GM23338 (cell line): ENCODE measurements around the gene FOXN4.

Experiments
- EZH2 ChIP-seq: fragments of 200-600 bp; sonication (generic); IDR thresholded peaks from one replicate; pipeline ENCODE4 v1.8.0; 2017; ENCODE audit warnings: antibody characterized with exemption, mild to moderate bottlenecking, low read depth; ENCODE audit not compliant: unreplicated experiment
- EZH2phosphoT487 ChIP-seq: fragments of 200-600 bp; sonication (generic); IDR thresholded peaks from one replicate; pipeline ENCODE4 v1.8.1; 2018; ENCODE audit warnings: antibody characterized with exemption; ENCODE audit not compliant: unreplicated experiment
- JUNB ChIP-seq: IDR thresholded peaks from one replicate; pipeline ENCODE4 v1.6.1; 2016; ENCODE audit warnings: antibody characterized with exemption; ENCODE audit not compliant: unreplicated experiment
- POLR2AphosphoS5 ChIP-seq: IDR thresholded peaks from 2 replicates; pipeline ENCODE4 v1.6.1; 2016; ENCODE audit warnings: antibody characterized with exemption, low read depth
- ZNF331 ChIP-seq: fragments of 250-450 bp; sonication (Bioruptor Pico); IDR thresholded peaks from 2 replicates; pipeline ENCODE4 v1.5.0; 2020; ENCODE audit warnings: low read depth, mild to moderate bottlenecking, moderate library complexity
- TF ChIP-seq, protein P1 (sequence below), 2 experiments: fragments of 200-600 bp in 1 of 2; sonication (generic) in 1 of 2; conservative IDR thresholded peaks; 2 replicates each; pipeline versions ENCODE4 v1.5.1 to v1.6.1; 2016 to 2017; ENCODE audit warnings: antibody characterized with exemption in 2 of 2, low read depth in 2 of 2, mild to moderate bottlenecking in 2 of 2, moderate library complexity in 1 of 2
- TF ChIP-seq, protein P2 (sequence below): IDR thresholded peaks from one replicate; pipeline ENCODE4 v1.6.1; 2018; ENCODE audit warnings: antibody characterized with exemption; ENCODE audit not compliant: unreplicated experiment

DNA sequence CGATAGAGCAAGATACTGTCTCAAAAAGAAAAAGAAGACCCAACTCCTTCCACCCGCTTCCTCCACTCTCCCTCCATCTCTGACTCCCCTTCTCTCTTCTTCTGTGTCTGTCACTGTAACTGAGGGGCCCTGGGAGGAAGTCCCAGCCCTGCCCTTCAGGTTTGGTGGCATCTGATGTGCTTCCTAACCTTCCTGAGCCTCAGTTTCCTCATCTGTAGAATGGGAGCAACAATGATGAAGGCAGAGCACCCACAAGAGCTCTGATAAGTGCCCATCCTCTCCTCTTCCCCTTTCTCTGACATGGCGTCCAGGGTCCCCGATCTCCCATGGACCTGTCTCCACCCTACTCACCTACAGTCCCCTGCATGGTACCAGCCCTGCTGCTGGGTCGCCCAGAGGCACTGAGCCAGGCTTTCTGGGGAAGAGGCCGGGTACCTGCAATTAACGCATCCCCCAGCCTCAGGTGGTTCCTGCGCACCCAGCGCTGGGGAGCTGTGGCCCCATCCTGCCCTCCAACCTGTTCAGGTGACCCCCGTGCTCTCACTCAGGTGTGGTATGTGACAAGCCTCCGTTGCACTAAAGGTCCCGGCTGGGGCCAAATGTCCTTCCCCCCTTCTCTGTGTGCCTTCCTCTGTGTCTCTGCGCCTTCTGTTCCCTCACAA is 13.2 kb downstream of the FOXN4 start:
- TF ChIP-seq, protein P1, sequence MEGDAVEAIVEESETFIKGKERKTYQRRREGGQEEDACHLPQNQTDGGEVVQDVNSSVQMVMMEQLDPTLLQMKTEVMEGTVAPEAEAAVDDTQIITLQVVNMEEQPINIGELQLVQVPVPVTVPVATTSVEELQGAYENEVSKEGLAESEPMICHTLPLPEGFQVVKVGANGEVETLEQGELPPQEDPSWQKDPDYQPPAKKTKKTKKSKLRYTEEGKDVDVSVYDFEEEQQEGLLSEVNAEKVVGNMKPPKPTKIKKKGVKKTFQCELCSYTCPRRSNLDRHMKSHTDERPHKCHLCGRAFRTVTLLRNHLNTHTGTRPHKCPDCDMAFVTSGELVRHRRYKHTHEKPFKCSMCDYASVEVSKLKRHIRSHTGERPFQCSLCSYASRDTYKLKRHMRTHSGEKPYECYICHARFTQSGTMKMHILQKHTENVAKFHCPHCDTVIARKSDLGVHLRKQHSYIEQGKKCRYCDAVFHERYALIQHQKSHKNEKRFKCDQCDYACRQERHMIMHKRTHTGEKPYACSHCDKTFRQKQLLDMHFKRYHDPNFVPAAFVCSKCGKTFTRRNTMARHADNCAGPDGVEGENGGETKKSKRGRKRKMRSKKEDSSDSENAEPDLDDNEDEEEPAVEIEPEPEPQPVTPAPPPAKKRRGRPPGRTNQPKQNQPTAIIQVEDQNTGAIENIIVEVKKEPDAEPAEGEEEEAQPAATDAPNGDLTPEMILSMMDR (conservative IDR thresholded peaks at IDR 0.05; ENCODE audit: low read depth in 2 of 2) = no peak
- no peak for TF ChIP-seq JUNB
- TF ChIP-seq EZH2phosphoT487 = no peak
- no peak for TF ChIP-seq EZH2
- no peak for TF ChIP-seq ZNF331 (CRISPR knock-in tag)
- TF ChIP-seq POLR2AphosphoS5 = no peak
- TF ChIP-seq, protein P2, sequence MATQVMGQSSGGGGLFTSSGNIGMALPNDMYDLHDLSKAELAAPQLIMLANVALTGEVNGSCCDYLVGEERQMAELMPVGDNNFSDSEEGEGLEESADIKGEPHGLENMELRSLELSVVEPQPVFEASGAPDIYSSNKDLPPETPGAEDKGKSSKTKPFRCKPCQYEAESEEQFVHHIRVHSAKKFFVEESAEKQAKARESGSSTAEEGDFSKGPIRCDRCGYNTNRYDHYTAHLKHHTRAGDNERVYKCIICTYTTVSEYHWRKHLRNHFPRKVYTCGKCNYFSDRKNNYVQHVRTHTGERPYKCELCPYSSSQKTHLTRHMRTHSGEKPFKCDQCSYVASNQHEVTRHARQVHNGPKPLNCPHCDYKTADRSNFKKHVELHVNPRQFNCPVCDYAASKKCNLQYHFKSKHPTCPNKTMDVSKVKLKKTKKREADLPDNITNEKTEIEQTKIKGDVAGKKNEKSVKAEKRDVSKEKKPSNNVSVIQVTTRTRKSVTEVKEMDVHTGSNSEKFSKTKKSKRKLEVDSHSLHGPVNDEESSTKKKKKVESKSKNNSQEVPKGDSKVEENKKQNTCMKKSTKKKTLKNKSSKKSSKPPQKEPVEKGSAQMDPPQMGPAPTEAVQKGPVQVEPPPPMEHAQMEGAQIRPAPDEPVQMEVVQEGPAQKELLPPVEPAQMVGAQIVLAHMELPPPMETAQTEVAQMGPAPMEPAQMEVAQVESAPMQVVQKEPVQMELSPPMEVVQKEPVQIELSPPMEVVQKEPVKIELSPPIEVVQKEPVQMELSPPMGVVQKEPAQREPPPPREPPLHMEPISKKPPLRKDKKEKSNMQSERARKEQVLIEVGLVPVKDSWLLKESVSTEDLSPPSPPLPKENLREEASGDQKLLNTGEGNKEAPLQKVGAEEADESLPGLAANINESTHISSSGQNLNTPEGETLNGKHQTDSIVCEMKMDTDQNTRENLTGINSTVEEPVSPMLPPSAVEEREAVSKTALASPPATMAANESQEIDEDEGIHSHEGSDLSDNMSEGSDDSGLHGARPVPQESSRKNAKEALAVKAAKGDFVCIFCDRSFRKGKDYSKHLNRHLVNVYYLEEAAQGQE = no peak
